ENCODE measurements around the gene NEK7.

GRCh38 chr1:198141668-198142351 is 15.0 kb upstream of the NEK7 start:
- TF ChIP-seq CTCF (IDR thresholded peaks at IDR 0.05 in 4 of 5, conservative IDR thresholded peaks at IDR 0.05 in 1 of 5) (no peak), POLR2A (IDR thresholded peaks at IDR 0.05) (no peak)
